Measurements from ENCODE around the gene TMEM221. TPM values are rescaled to one million over a fixed set of nuclear protein-coding genes. Genes with fewer than 3 reads are reported as not detected.
"Not testable (repeated sequence)": the region's sequence is repeated elsewhere in the genome, so short reads cannot be mapped to it uniquely, and the experiment has no call there.

TMEM221 gene
- total RNA-seq: 0.94 TPM

GRCh38 chr19:17448131-17448967 lies at the start of gene TMEM221:
TMEM221 (minus strand) TSS chr19:17448668; CDS start chr19:17448462, 206 bp downstream.
- DNase-seq: no peak

GRCh38 chr19:17497149-17497798 lies 48.8 kb upstream of the TMEM221 start:
- DNase-seq: no peak

- no peak for DNase-seq
Observed at GRCh38 chr19:17496337-17496997, 48.0 kb upstream of the TMEM221 start.

GRCh38 chr19:17495639-17496296 lies 47.3 kb upstream of the TMEM221 start:
- DNase-seq: no peak

- DNase-seq: no peak
Observed at GRCh38 chr19:17491287-17491686, 42.8 kb upstream of the TMEM221 start.

GRCh38 chr19:17490411-17490810 lies 41.9 kb upstream of the TMEM221 start:
- DNase-seq: no peak

- DNase-seq: no peak
Observed at GRCh38 chr19:17489392-17490030, 41.0 kb upstream of the TMEM221 start.

- DNase-seq: no peak
Observed at GRCh38 chr19:17488593-17489391, 40.3 kb upstream of the TMEM221 start.

GRCh38 chr19:17487284-17488121 lies 39.0 kb upstream of the TMEM221 start:
- DNase-seq: no peak

GRCh38 chr19:17486545-17487240 lies 38.2 kb upstream of the TMEM221 start:
- DNase-seq: no peak

GRCh38 chr19:17484520-17485185 lies 36.2 kb upstream of the TMEM221 start:
- no peak for DNase-seq

GRCh38 chr19:17483605-17484002 lies 35.1 kb upstream of the TMEM221 start:
- no peak for DNase-seq

- no peak for DNase-seq
Observed at GRCh38 chr19:17482877-17483604, 34.6 kb upstream of the TMEM221 start.

- DNase-seq: no peak
Observed at GRCh38 chr19:17481986-17482385, 33.5 kb upstream of the TMEM221 start.

GRCh38 chr19:17479325-17479791 lies 30.9 kb upstream of the TMEM221 start:
- DNase-seq: no peak

- DNase-seq: peak; percentile 79
Observed at GRCh38 chr19:17475541-17476115, 27.2 kb upstream of the TMEM221 start.

GRCh38 chr19:17475011-17475540 lies 26.6 kb upstream of the TMEM221 start:
- not testable (repeated sequence) for DNase-seq

- DNase-seq: no peak
Observed at GRCh38 chr19:17473041-17473440, 24.6 kb upstream of the TMEM221 start.

All from occipital lobe (tissue), 2 donors.